Parathyroid adenoma (tissue), 2 donors: ENCODE measurements around the gene TM4SF4.

Experiments used
- H2AFZ ChIP-seq: fragments of 300-600 bp; sonication (generic); one replicate; pipeline ENCODE4 v1.7.0; 2017; ENCODE audit warnings: antibody characterized with exemption, mild to moderate bottlenecking
- H3K27ac ChIP-seq: fragments of 300-600 bp; sonication (generic); one replicate; pipeline ENCODE4 v1.7.0; 2017
- H3K27me3 ChIP-seq: fragments of 300-600 bp; sonication (generic); one replicate; pipeline ENCODE4 v1.7.0; 2017; ENCODE audit warnings: low read length; ENCODE audit not compliant: control insufficient read depth, insufficient read depth
- H3K36me3 ChIP-seq: fragments of 300-600 bp; sonication (generic); one replicate; pipeline ENCODE4 v1.7.0; 2017; ENCODE audit warnings: low read length; ENCODE audit not compliant: control insufficient read depth, insufficient read depth
- H3K4me1 ChIP-seq: fragments of 300-600 bp; sonication (generic); one replicate; pipeline ENCODE4 v1.7.0; 2017; ENCODE audit warnings: control low read depth
- H3K4me2 ChIP-seq: fragments of 300-600 bp; sonication (generic); one replicate; pipeline ENCODE4 v1.7.0; 2017; ENCODE audit warnings: low read length
- H3K4me3 ChIP-seq: fragments of 300-600 bp; sonication (generic); one replicate; pipeline ENCODE4 v1.7.0; 2017; ENCODE audit warnings: low read depth, low read length
- H3K79me2 ChIP-seq: fragments of 300-600 bp; sonication (generic); one replicate; pipeline ENCODE4 v1.7.0; 2017; ENCODE audit warnings: control low read depth
- H3K9ac ChIP-seq: fragments of 300-600 bp; sonication (generic); one replicate; pipeline ENCODE4 v1.7.0; 2017; ENCODE audit warnings: mild to moderate bottlenecking
- H3K9me3 ChIP-seq: fragments of 300-600 bp; sonication (generic); one replicate; pipeline ENCODE4 v1.7.0; 2017; ENCODE audit warnings: low read length; ENCODE audit not compliant: control insufficient read depth
- TF ChIP-seq, protein P1 (sequence below): fragments of 300-600 bp; sonication (generic); IDR thresholded peaks from one replicate; pipeline ENCODE4 v1.7.0; 2017; ENCODE audit warnings: antibody characterized with exemption, mild to moderate bottlenecking
- donor health status: primary hyperparathyroidism.

TM4SF4 gene

DNA sequence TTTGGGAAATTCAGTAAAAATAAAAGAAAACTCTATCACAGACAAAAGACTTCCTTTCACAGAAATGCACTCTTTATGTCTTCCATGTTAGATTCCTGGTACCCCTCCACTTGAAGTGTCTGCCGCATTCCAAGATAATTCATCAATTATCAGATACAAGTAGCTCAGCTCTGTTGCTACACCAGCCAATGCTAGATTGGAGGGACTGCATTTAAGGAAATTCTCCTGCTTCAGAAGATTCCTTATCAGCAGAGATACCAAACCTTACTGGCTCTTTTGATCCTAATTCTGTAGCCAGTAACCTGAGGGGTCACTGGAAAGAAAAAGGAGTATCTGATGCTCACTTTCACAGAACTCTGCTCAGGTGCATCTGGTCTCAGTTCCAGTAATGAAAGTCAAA, 63.9 kb downstream of the TM4SF4 start:
- H3K4me1 ChIP-seq: peaks cover 33% of the 10 kb centered on the region
- H3K9me3 ChIP-seq: no peaks in the 10 kb centered on the region
- H3K36me3 ChIP-seq: no peaks in the 10 kb centered on the region
- H3K27ac ChIP-seq: no peak overlapping the region
- H3K4me2 ChIP-seq: no peak overlapping the region
- H3K9ac ChIP-seq: no peak overlapping the region
- no peaks in the 10 kb centered on the region for H3K27me3 ChIP-seq
- TF ChIP-seq, protein P1, sequence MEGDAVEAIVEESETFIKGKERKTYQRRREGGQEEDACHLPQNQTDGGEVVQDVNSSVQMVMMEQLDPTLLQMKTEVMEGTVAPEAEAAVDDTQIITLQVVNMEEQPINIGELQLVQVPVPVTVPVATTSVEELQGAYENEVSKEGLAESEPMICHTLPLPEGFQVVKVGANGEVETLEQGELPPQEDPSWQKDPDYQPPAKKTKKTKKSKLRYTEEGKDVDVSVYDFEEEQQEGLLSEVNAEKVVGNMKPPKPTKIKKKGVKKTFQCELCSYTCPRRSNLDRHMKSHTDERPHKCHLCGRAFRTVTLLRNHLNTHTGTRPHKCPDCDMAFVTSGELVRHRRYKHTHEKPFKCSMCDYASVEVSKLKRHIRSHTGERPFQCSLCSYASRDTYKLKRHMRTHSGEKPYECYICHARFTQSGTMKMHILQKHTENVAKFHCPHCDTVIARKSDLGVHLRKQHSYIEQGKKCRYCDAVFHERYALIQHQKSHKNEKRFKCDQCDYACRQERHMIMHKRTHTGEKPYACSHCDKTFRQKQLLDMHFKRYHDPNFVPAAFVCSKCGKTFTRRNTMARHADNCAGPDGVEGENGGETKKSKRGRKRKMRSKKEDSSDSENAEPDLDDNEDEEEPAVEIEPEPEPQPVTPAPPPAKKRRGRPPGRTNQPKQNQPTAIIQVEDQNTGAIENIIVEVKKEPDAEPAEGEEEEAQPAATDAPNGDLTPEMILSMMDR: no peak
- no peak overlapping the region for H2AFZ ChIP-seq
- H3K79me2 ChIP-seq: peaks cover 3% of the 10 kb centered on the region
- H3K4me3 ChIP-seq: no peak overlapping the region

DNA sequence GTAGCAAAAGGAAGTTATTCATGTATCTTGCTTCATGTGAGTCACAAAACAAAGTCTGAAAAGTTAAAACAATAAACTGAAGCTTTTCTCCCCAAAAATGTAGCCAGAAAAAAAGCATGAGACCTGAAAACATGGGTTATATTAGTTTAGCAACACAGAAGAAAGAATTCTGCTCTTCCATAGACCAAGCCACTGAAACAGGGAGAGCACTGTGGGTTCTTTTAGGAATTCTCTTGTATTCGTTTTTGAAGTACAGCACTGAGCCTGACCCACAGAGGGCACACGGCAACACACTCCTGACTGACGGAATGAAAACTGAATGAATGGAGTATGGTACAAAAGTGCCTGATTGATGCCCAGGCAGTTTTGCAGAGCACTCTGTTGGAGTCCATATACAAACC, 66.6 kb downstream of the TM4SF4 start:
- TF ChIP-seq, protein P1: no peak
- H2AFZ ChIP-seq: no peak overlapping the region
- H3K9ac ChIP-seq: no peak overlapping the region
- peaks cover 25% of the 10 kb centered on the region for H3K4me1 ChIP-seq
- no peaks in the 10 kb centered on the region for H3K36me3 ChIP-seq
- no peak overlapping the region for H3K4me2 ChIP-seq
- H3K27ac ChIP-seq: no peak overlapping the region
- no peaks in the 10 kb centered on the region for H3K27me3 ChIP-seq
- peaks cover 3% of the 10 kb centered on the region for H3K79me2 ChIP-seq
- no peak overlapping the region for H3K4me3 ChIP-seq
- H3K9me3 ChIP-seq: no peaks in the 10 kb centered on the region

DNA sequence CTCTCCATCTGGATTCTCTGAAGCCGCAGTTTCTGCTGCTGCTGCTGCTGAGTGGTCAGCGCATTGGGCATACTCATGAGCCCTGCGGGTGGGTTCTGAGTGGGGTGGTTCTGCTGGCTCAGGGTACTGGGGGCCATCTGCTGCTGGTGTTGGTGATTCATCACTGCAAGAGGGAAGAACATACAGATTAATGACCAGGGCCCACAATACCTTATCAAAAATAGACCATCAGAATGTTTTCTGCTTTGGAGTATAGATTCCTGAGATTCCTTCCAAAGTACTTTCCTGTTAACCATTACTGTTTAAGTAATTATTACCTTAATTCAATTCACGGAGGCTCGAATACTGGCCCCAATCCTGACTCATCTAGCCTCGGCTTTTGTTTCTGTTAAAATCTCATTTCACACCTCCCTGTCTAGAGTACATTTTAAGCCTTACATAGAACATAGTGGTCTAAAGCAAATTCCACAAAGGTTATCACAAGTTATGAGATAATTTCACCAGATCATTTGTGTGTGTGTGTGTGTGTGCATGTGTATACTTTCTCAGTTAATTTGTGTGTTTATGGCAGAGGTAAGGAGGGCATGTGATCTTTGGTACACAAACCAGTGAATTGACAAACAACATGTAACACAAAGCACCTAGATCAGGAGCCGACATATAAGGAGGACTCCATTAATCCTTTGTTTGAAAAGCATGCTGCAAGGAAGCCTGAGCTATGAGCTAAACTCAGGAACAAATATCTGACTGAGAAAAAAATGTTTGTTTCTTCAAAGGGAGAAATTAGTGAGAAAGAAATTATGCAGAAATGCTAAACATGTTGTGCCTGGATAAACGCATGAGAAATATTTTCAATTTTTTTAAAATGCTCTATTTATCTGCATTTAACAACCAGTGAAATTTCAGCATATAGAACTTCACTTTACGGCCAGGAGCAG, 68.1 kb downstream of the TM4SF4 start:
- H3K9me3 ChIP-seq: no peaks in the 10 kb centered on the region
- peaks cover 23% of the 10 kb centered on the region for H3K4me1 ChIP-seq
- peaks cover 14% of the 10 kb centered on the region for H3K79me2 ChIP-seq
- H3K9ac ChIP-seq: no peak overlapping the region
- H3K4me2 ChIP-seq: no peak overlapping the region
- H3K4me3 ChIP-seq: no peak overlapping the region
- no peaks in the 10 kb centered on the region for H3K36me3 ChIP-seq
- no peaks in the 10 kb centered on the region for H3K27me3 ChIP-seq
- no peak overlapping the region for H2AFZ ChIP-seq
- TF ChIP-seq, protein P1: no peak
- H3K27ac ChIP-seq: no peak overlapping the region

DNA sequence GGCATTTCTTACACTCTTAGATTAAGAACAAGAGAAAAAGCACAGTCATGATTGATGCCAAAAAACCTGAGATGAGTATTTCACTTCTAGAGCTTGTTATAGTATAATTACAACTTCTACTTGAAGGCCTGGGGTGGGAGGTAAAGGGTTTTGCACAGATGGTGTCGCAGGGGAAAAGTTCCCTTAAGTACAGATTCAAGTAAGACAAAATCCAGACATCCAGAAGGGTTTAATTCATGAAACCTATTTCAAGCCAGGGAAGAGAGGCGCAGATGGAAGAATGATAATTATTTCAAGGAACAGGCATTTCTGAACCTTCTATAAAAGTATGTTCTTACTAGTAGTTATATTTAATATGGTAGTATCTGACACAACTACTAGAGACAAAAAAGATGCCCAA, 70.6 kb downstream of the TM4SF4 start:
- no peak overlapping the region for H3K9ac ChIP-seq
- H3K27me3 ChIP-seq: no peaks in the 10 kb centered on the region
- peaks cover 11% of the 10 kb centered on the region for H3K4me1 ChIP-seq
- no peaks in the 10 kb centered on the region for H3K9me3 ChIP-seq
- peaks cover 14% of the 10 kb centered on the region for H3K79me2 ChIP-seq
- H3K36me3 ChIP-seq: no peaks in the 10 kb centered on the region
- no peak overlapping the region for H3K4me3 ChIP-seq
- H3K27ac ChIP-seq: no peak overlapping the region
- TF ChIP-seq, protein P1: no peak
- H3K4me2 ChIP-seq: no peak overlapping the region
- no peak overlapping the region for H2AFZ ChIP-seq

DNA sequence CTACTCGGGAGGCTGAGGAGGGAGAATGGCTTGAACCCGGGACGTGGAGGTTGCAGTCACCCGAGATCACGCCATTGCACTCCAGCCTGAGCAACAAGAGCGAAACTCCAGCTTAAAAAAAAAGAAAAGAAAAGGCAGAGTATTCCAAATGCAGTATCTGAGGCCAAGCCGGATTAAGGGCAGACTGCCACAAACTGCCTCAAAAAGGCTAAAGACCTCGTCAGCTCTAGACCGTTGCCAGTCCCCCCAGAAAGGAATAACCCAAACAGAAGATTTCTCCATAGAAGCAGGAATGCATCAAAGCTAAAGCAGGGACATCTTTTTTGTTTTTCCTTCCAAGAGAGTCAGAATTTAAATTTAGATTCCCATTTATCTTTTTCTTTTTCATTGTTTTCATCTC, 72.9 kb downstream of the TM4SF4 start:
- no peak overlapping the region for H3K4me3 ChIP-seq
- H3K4me1 ChIP-seq: no peaks in the 10 kb centered on the region
- TF ChIP-seq, protein P1: no peak

More for the DNA sequence above, 72.9 kb downstream of the TM4SF4 start:
- H3K27me3 ChIP-seq: no peaks in the 10 kb centered on the region
- H3K9me3 ChIP-seq: no peaks in the 10 kb centered on the region
- H3K4me2 ChIP-seq: no peak overlapping the region
- no peaks in the 10 kb centered on the region for H3K36me3 ChIP-seq
- no peak overlapping the region for H3K9ac ChIP-seq
- no peak overlapping the region for H3K27ac ChIP-seq
- H3K79me2 ChIP-seq: peaks cover 14% of the 10 kb centered on the region
- no peak overlapping the region for H2AFZ ChIP-seq
